ENCODE data around the gene ALDH3A2. TPM values are rescaled to one million over a fixed set of nuclear protein-coding genes. Genes with fewer than 3 reads are reported as not detected.

The ALDH3A2 gene
- total RNA-seq, 1 donor from 2014 or later = 32.4 TPM

DNA sequence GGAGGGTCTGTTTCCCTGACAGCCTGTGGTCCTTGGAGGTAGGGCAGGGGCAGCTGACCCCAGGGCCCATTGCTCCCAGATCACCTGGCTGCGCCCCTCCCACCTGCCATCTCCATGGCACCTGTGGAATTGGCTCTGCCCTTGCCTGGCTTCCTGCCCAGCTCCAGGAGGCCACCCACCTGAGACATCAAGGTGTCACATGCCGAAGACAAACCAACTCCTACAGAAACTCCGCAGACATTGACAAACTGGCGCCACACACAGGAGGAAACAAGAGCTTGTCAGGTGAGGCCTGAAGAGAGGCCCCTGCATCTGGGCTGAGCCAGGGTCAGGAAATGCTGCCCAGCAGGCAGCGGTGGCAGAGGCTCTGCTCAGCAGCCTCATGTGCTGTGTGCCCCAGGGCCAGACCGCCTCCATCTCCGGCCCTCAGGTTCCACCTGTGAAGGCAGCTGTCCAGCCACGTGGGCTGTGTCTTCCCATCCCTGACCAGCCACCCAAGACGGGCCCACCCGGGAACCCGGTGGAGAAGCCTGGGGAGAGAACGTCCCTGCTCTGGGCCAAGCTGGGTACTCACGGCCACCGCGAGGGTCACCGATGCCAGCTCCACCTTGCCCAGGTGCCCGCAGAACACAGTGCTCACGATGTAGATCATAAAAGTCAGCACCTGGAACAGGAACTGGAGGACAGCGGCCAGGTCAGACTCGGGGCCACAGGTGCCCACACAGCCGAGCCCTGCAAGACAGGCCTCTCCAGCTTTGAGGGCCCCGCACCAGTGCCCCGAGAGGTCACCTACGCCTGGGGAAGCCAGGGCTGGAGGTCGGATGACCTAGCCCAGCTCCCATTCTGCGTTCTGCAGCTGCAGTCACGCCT, 66.2 kb downstream of the ALDH3A2 start:
- intact Hi-C loops (cut with micrococcal nuclease) = no loop called here

DNA sequence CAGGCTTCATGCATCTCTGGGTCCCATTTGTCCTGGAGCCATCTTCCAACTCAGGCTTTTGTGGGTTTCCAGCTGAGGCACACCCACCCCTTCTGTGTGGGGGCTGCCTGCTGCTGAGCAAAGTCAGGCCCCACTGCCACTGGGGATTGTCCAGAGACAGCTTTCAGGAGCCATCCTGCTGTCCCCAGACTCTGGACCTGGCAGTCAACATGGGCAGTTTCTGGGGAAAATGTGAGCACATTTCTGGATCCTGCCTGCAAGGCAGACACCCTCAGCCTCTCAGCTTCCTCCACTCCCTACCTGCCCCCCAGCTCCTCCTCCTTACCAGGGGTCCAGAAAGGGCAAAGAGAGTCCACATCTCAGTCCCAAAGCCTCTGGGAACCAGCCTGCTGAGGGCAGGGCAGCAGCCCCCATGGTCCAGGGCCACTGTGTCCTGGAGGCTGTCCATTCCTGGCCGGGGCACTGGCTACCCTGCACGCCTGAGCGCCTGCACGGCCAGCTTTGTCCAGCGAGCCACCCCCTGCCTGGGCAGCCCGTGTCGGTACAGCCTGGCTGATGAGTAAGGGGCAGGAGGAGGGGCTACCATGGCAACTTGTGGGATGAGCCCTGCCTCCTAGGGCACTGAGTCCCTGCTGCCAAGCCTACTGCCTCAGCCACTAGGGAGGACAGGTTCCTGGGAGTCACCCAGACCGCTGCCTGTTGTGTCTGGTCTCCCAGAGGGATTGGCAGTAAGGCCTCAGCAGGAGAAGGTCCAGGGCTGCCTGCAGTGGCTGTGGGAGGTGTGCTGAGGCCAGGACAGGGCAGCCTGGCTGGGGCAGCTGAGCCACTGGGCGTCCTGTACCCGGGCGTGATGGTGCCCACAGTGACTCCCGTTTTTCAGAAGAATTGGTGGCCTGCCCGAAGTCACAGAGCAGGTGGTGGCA, 67.8 kb downstream of the ALDH3A2 start, which contains the start of gene SLC47A2:
Gene SLC47A2 (minus strand): TSS at position 477 of the 923 bp plus-strand sequence. CDS start 29 bp downstream, at position 448.
- intact Hi-C loops (cut with micrococcal nuclease) = no loop called here

GRCh38 chr17:19717031-19717360, 68.4 kb downstream of the ALDH3A2 start:
- intact Hi-C loops (cut with micrococcal nuclease) = no loop called here

DNA sequence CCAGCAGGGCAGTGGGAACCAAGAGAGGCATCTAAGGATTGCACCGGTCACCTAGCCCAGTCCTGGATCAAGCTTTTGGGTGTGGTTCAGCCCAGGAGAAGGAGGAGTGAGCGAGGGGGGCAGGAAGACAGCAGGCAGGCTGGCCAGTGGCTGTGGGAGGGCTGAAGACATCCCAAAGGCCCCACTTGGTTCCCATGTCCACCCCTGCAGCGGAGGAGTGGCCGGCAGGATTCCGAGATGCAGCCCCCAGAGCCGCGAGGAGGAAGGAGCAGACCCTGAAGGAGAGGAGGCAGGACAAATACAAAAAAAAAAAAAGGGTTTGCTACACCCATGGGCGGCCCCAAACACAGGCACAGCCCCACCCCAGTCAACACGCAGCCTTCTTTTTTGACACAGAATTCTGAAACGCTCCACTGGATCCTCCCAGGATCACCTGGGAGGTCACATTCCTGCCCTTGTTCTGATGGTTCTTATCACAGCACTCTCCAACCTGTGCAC, 68.9 kb downstream of the ALDH3A2 start:
- intact Hi-C loops (cut with micrococcal nuclease) = no loop called here

DNA sequence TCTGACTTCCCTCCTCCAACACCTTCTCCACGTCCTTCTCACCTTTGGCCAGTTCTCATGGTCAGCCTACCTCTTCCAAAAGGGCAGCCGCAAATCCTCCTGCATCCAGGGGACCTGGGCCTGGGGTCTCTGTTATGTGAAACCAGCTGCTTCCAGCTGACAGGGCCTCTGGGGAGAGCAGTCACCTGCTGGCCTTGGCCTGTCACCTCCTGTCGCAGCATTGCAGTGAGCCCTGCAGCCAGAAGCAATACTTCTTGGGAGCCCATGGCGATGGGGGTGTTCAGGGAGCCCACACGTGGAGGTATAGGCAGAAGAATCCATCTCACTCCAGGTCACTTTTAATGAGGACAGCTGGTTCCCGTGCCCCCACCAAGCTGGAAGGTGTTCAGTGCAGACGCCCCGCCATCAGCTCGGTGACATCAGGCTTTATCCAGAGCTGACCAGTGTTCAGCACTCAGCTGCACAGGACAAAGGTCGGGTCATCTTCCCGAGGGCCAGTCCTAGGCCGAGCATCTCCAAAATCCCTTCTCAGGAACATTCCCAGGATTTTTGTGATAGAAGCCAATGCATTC, 69.6 kb downstream of the ALDH3A2 start:
- intact Hi-C loops (cut with micrococcal nuclease) = no loop called here

- intact Hi-C loops (cut with micrococcal nuclease) = no loop called here
Measured at GRCh38 chr17:19718613-19719354, 70.2 kb downstream of the ALDH3A2 start.

GRCh38 chr17:19719355-19720209, 71.0 kb downstream of the ALDH3A2 start:
- intact Hi-C loops (cut with micrococcal nuclease) = no loop called here

GRCh38 chr17:19720210-19720475, 71.6 kb downstream of the ALDH3A2 start:
- intact Hi-C loops (cut with micrococcal nuclease) = no loop called here

GRCh38 chr17:19720631-19721426, 72.3 kb downstream of the ALDH3A2 start:
- intact Hi-C loops (cut with micrococcal nuclease) = no loop called here

GRCh38 chr17:19723964-19724363, 75.4 kb downstream of the ALDH3A2 start:
- intact Hi-C loops (cut with micrococcal nuclease) = no loop called here

GRCh38 chr17:19724501-19725420, 76.2 kb downstream of the ALDH3A2 start:
- intact Hi-C loops (cut with micrococcal nuclease) = no loop called here

DNA sequence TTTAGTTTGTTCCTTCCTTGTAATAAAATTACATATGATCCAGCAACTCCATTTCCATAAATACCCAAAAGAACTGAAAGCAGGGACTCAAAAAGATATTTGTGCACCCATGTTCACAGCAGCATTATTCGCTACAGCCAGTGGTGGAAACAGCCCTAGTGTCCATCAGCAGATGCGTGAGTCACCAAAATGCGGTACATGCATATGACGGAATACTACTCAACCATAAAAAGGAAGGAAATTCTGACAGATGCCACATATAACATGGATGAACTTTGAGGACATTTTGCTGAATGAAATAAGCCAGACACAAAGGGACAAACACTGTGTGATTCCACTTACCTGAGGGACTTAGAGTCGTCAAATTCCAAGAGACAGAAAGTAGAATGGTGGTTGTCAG, 76.9 kb downstream of the ALDH3A2 start:
- intact Hi-C loops (cut with micrococcal nuclease) = no loop called here

DNA sequence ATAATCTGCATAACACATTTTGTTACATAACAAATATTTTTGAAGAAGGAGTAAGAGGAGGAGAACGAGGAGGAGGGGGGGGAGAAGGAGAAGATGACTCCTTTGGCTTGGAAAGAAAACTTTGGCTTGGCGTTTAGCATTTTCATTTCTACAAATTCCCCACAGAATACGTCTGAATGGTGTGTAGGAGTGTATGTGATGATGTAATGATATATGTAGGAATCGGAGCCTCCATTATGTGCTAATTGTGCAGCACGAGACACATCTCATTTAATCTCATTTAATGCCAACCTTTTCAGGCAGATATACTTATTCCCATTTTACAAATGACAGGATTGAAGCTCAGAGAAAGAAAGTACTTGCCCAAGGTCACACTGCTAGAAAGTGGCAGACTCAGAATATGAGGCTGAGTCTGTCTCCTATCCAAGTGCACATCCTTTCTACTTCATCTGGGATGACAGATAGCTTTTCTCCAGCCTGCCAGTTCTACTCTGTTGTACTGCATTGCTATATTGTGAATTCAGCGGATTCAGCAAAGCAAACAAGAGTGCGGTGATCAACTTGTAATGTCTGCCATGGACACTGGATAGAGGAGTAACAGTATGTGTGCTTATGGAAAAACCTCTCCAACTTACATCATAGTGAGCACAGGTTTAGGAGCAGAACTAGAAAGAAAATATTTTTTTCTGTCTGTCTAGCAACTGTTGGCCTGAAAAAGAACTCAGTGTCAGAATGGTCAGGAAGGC, 78.3 kb downstream of the ALDH3A2 start:
- intact Hi-C loops (cut with micrococcal nuclease) = no loop called here

All from T-helper 2 cell treated with Interferon-gamma antibody and Interleukin-4, amounts not matched to agents 100 ng/mL and 5 ng/mL, for 36 hours (primary cell).